ENCODE data around the gene KDM5A.

DNA sequence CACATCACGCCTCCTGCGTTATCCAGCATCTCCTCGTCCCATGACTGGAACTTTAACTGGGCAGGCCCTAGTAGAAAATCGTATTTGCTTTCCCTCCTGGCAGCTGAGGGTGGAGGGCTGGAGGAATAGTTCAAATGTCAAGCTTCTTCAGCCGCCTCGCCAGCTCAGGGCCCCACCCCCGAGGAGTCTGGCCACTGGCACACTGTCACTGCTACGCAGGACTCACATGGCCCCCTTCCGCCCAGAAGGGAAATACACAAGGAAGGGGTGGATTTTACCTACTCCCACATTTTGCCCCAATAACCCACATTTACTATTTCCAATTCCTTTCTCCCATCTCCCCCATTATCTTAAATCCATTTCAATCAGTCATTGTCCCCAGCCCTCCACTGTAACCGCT is 135.1 kb downstream of the KDM5A start:
- TF ChIP-seq, protein P1, sequence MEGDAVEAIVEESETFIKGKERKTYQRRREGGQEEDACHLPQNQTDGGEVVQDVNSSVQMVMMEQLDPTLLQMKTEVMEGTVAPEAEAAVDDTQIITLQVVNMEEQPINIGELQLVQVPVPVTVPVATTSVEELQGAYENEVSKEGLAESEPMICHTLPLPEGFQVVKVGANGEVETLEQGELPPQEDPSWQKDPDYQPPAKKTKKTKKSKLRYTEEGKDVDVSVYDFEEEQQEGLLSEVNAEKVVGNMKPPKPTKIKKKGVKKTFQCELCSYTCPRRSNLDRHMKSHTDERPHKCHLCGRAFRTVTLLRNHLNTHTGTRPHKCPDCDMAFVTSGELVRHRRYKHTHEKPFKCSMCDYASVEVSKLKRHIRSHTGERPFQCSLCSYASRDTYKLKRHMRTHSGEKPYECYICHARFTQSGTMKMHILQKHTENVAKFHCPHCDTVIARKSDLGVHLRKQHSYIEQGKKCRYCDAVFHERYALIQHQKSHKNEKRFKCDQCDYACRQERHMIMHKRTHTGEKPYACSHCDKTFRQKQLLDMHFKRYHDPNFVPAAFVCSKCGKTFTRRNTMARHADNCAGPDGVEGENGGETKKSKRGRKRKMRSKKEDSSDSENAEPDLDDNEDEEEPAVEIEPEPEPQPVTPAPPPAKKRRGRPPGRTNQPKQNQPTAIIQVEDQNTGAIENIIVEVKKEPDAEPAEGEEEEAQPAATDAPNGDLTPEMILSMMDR (IDR thresholded peaks at IDR 0.05) = no peak
- no peak for TF ChIP-seq POLR2A (IDR thresholded peaks at IDR 0.05)

All from adrenal gland (tissue), 5 donors.